Dendritic cell treated with granulocyte-macrophage colony-stimulating factor and Interleukin-4, amounts not matched to agents 40 ng/mL and 50 ng/mL, for 4 days (primary cell): Measurements from ENCODE around the gene LRRC7.

Source experiments
- H3K27ac Mint-ChIP-seq: one replicate; pipeline ENCODE4 v1.8.0; 2022; ENCODE audit warnings: mild to moderate bottlenecking, mixed read lengths
- H3K27me3 Mint-ChIP-seq: one replicate; pipeline ENCODE4 v1.8.0; 2022; ENCODE audit warnings: mild to moderate bottlenecking, mixed read lengths
- H3K36me3 Mint-ChIP-seq: one replicate; pipeline ENCODE4 v1.8.0; 2022; ENCODE audit warnings: low read depth, mixed read lengths
- H3K4me1 Mint-ChIP-seq: one replicate; pipeline ENCODE4 v1.8.0; 2022; ENCODE audit warnings: low read depth, mixed read lengths
- H3K4me3 Mint-ChIP-seq: one replicate; pipeline ENCODE4 v1.8.0; 2022; ENCODE audit warnings: mild to moderate bottlenecking, moderate library complexity, mixed read lengths
- H3K9me3 Mint-ChIP-seq: one replicate; pipeline ENCODE4 v1.8.0; 2022; ENCODE audit warnings: mixed read lengths
- intact Hi-C: fragments of 100-400 bp; cut with micrococcal nuclease; formaldehyde crosslinking; loops from one replicate; pipeline ENCODE4 v1.15.0; 2022

Gene LRRC7

DNA sequence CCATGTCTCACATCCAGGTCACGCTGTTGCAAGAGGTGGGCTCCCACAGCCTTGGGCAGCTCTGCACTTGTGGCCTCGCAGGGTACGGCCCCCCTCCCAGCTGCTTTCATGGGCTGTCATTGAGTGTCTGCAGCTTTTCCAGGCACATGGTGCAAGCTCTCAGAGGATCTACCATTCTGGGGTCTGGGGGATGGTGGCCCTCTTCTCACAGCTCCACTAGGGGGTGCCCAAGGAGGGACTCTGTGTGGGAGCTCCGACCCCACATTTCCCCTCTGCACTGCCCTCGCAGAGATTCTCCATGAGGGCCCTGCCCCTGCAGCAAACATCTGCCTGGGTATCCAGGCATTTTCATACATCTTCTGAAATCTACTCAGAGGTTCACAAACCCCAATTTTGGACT is 219.4 kb downstream of the LRRC7 start:
- intact Hi-C loops, result no loop called here
- no peak overlapping the region for H3K4me3 Mint-ChIP-seq
- no peak overlapping the region for H3K27ac Mint-ChIP-seq
- H3K27me3 Mint-ChIP-seq, result no peaks in the 10 kb centered on the region
- no peaks in the 10 kb centered on the region for H3K4me1 Mint-ChIP-seq
- H3K9me3 Mint-ChIP-seq, result peaks cover 17% of the 10 kb centered on the region
- H3K36me3 Mint-ChIP-seq, result no peaks in the 10 kb centered on the region

DNA sequence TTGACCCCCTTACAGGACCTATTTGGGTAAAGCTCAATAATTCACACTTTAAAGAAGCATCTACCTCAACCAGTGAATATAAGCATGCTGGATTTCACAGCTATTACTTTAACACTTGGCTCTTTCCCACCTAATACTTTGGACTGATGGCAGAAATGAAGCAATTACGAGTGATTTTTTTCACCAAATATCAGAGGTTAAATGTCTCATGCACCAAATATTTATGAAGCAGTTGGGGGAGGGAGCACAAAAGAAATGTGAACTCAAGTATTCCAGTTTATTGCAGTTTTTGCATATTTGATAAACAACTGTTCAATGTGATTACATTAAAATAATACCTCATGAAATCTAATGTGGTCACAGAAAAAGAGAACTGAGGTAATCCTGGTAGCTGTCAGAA is 223.6 kb downstream of the LRRC7 start:
- no peak overlapping the region for H3K4me3 Mint-ChIP-seq
- H3K27me3 Mint-ChIP-seq, result no peaks in the 10 kb centered on the region
- no peak overlapping the region for H3K27ac Mint-ChIP-seq
- no peaks in the 10 kb centered on the region for H3K4me1 Mint-ChIP-seq
- H3K9me3 Mint-ChIP-seq, result peaks cover 13% of the 10 kb centered on the region
- no peaks in the 10 kb centered on the region for H3K36me3 Mint-ChIP-seq
- intact Hi-C loops, result no loop called here

DNA sequence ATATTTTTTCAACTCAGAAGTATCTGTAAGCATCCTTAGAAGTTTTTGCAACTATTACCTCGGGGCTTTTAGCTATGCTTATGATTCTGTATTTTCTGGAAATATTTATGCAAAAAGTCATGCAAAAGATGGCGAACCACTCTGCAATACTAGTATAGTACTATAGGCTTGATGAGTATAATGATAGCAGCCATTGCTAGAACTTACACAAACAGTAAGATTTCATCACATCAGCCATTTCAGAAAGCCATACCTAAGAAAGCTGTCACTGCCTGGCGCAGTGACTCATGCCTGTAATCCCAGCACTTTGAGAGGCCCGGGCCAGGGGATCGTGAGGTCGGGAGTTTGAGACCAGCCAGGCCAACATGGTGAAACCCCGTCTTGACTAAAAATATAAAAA is 227.1 kb downstream of the LRRC7 start:
- Mint-ChIP-seq H3K27ac (no peak overlapping the region), H3K4me3 (no peak overlapping the region), H3K9me3 (peaks cover 10% of the 10 kb centered on the region), H3K27me3 (no peaks in the 10 kb centered on the region), H3K36me3 (no peaks in the 10 kb centered on the region), H3K4me1 (no peaks in the 10 kb centered on the region)
- intact Hi-C loops, result no loop called here

DNA sequence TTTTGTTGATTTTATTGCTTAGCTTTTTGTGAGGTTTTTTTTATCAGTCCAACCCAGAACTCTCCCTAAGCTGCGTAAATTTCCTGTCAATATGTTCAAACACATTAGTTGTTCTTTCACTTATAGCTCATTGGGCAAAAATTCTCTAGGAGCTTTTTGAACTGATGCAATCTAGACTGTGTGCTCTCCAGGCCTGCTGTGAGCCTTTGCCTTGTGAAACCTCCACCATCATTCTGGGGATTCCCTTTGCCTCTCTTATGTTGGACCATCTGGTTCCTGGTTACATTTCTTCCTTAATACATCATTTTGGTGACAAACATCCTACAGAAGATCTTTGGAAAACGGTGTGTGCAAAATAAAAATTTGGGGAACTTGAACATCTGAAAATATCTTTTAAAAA is 247.2 kb downstream of the LRRC7 start:
- Mint-ChIP-seq H3K4me3 (no peak overlapping the region), H3K27me3 (no peaks in the 10 kb centered on the region), H3K36me3 (no peaks in the 10 kb centered on the region), H3K27ac (no peak overlapping the region), H3K4me1 (no peaks in the 10 kb centered on the region), H3K9me3 (no peaks in the 10 kb centered on the region)
- intact Hi-C loops, result no loop called here

DNA sequence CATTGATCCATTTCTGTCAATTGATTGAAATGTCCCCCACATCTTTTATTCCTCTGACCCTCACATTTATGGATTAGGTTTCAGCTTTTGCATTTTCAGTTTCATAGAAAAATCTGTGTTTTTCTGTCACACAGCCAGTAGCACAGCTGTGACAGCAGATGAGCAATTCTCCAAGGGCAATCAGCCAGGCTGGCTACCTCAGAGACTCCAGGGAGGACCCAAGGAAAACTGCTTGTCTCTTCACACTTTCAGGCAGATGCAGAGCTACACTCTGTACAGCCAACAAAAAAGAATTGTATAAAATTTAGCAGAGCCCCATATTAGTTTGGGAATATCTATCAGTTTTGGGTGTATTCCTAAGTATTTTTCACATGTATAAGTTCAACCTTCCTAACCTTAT is 257.2 kb downstream of the LRRC7 start:
- peaks cover 34% of the 10 kb centered on the region for H3K9me3 Mint-ChIP-seq
- intact Hi-C loops, result no loop called here

DNA sequence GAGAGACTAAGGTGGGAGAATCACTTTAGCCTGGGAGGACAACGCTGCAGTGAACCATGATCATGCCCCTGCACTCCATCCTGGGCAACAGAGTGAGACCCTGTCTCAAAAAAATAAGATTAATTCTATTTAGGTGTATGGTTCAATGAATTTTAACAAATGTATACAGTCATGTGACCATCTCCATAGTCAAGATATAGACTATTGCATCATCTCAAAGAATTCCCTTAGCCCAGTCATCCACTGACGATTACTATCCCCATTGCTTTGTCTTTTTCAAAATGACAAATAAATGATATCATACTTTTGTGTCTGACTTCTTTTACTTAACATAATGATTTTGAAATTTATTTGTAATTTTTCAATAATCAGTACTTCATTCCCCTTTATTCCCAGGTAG is 260.0 kb downstream of the LRRC7 start:
- Mint-ChIP-seq H3K4me1 (no peaks in the 10 kb centered on the region), H3K4me3 (no peak overlapping the region), H3K36me3 (no peaks in the 10 kb centered on the region), H3K9me3 (peaks cover 27% of the 10 kb centered on the region), H3K27me3 (no peaks in the 10 kb centered on the region), H3K27ac (no peak overlapping the region)
- intact Hi-C loops, result no loop called here

More for the DNA sequence above, 257.2 kb downstream of the LRRC7 start:
- Mint-ChIP-seq H3K4me3 (no peak overlapping the region), H3K27me3 (no peaks in the 10 kb centered on the region), H3K4me1 (no peaks in the 10 kb centered on the region), H3K36me3 (no peaks in the 10 kb centered on the region), H3K27ac (no peak overlapping the region)

DNA sequence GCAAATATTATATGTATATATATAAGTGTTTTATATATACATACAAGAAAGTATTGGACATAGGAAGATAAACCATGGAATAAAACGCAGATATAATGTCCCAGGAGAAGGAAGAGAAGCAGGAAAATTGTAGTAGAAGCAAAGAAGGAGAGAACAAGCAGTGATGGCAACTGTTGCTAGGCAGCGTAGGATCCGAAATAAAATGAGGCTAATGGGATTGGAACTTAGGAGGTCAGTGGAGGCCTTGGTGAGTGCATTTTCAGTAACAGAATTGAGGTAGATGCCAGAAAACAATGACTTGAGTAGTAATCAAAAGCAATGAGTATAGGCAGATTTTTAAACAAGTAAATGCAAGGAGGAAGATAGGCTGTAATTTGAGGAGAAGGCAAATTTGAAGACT is 265.8 kb downstream of the LRRC7 start:
- H3K9me3 Mint-ChIP-seq, result peaks cover 6% of the 10 kb centered on the region
- no peaks in the 10 kb centered on the region for H3K27me3 Mint-ChIP-seq
- H3K4me3 Mint-ChIP-seq, result no peak overlapping the region
- intact Hi-C loops, result no loop called here
- H3K27ac Mint-ChIP-seq, result no peak overlapping the region
- H3K4me1 Mint-ChIP-seq, result no peaks in the 10 kb centered on the region
- no peaks in the 10 kb centered on the region for H3K36me3 Mint-ChIP-seq

DNA sequence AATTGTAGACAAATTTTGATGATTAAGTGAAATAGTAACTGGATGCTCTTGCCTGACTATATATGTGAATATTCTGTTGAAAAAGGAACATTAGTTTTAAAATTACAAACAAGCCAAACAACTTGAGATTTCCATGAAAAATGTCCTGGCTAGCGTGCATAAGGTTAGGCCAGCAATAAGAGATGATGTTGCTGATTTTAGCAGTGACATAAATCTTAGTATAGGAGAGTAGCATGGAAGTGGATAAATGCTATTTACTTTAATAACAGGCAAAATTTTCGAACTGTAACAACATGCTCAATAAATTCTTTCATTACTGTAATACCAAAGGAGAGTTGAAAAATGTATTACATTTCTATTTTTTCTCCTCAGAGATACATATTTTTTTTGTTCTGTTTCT is 266.6 kb downstream of the LRRC7 start:
- Mint-ChIP-seq H3K27ac (no peak overlapping the region), H3K4me1 (no peaks in the 10 kb centered on the region), H3K36me3 (no peaks in the 10 kb centered on the region), H3K27me3 (no peaks in the 10 kb centered on the region), H3K4me3 (no peak overlapping the region), H3K9me3 (peaks cover 6% of the 10 kb centered on the region)
- intact Hi-C loops, result no loop called here

DNA sequence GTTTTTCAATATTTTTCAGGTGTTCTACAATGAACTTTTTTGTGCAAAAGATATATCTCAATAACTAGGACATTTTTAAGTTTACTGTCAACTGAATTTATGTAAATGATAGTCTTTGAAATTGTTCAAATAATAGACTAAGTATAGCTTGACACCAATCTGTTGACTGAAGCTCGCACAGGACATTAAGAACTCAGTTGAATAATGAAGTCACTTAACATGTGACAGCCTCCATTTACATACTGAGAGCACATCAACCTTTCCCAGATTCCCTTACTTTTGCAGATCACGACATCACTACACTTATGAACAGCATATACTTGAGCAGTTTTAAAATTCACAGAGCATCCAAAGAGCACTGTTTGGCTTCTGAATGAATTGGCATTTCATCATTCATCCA is 268.2 kb downstream of the LRRC7 start:
- H3K9me3 Mint-ChIP-seq, result peaks cover 6% of the 10 kb centered on the region
- intact Hi-C loops, result no loop called here
- H3K36me3 Mint-ChIP-seq, result no peaks in the 10 kb centered on the region
- H3K4me3 Mint-ChIP-seq, result no peak overlapping the region
- H3K4me1 Mint-ChIP-seq, result no peaks in the 10 kb centered on the region
- H3K27me3 Mint-ChIP-seq, result no peaks in the 10 kb centered on the region
- no peak overlapping the region for H3K27ac Mint-ChIP-seq

DNA sequence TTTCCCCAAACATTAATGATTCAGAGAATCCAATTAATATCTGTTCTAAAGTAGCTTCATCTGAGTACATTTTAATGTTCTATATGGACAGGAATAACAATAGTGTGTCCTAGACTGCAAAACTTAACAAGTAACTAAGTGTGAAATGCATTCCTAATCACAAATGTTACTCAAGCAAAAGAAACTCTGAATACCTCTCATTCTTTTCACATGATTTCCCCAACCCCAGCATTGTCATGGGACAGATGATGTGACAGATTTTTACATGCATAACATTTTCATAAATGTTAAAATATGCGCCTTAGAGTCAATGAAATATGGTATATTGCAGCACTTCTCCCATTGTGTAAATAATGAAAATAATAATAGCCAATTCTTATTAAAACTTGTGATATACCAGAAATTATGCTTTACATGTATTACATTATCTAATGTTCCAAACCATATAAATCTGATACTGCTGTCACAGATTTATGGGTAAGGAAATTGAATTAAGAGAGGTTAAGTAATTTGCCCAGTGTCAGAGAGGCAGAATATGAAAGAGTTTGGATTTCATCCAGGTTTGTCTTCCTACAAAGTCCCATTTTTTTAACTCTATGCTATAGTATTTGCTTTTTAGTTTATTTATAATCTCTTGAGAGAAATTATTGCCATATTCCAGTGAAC is 269.4 kb downstream of the LRRC7 start:
- H3K36me3 Mint-ChIP-seq, result no peaks in the 10 kb centered on the region
- H3K27me3 Mint-ChIP-seq, result no peaks in the 10 kb centered on the region
- H3K4me1 Mint-ChIP-seq, result no peaks in the 10 kb centered on the region
- no peak overlapping the region for H3K27ac Mint-ChIP-seq
- intact Hi-C loops, result no loop called here
- H3K9me3 Mint-ChIP-seq, result no peaks in the 10 kb centered on the region
- no peak overlapping the region for H3K4me3 Mint-ChIP-seq

DNA sequence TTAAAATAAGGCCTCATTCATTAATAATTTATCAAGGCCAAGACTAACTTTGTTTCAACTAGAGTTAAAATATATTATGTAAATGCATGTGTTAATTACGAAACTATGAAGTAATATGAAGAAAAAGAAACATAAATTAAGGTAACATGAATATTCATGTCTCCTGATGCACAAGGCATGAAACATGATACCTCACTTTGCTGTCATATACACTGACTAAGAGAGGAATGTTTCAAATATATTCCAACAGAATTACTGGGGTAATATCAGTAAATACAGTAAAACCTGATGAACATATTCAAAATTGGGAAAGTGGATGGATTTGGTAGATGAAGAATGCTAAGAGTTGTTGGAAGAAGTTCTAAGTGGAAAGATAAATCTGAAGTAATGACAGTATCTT is 274.6 kb downstream of the LRRC7 start:
- Mint-ChIP-seq H3K36me3 (no peaks in the 10 kb centered on the region), H3K4me3 (no peak overlapping the region), H3K4me1 (no peaks in the 10 kb centered on the region), H3K27me3 (no peaks in the 10 kb centered on the region), H3K9me3 (peaks cover 1% of the 10 kb centered on the region), H3K27ac (no peak overlapping the region)
- intact Hi-C loops, result no loop called here

DNA sequence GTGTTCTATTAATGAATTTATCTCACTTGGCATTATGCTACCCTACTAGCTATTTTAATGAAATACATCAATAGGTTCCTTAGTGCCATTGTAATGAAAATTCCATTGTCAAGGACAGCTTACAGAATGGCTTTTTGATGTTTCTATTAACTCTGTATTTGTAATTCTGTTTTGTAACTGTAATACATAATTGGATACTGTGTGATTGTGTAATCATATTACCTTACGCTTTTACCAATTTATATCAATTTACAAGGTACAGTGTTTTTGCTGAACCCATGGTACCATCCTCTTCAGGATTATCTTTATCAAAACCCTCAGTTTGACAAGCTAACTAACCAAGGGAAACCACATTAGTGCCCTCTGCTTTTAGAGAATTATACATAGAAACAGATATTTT is 277.9 kb downstream of the LRRC7 start:
- intact Hi-C loops, result no loop called here
- no peaks in the 10 kb centered on the region for H3K4me1 Mint-ChIP-seq
- no peaks in the 10 kb centered on the region for H3K27me3 Mint-ChIP-seq
- no peaks in the 10 kb centered on the region for H3K36me3 Mint-ChIP-seq
- H3K9me3 Mint-ChIP-seq, result peaks cover 8% of the 10 kb centered on the region
- H3K27ac Mint-ChIP-seq, result no peak overlapping the region
- no peak overlapping the region for H3K4me3 Mint-ChIP-seq

DNA sequence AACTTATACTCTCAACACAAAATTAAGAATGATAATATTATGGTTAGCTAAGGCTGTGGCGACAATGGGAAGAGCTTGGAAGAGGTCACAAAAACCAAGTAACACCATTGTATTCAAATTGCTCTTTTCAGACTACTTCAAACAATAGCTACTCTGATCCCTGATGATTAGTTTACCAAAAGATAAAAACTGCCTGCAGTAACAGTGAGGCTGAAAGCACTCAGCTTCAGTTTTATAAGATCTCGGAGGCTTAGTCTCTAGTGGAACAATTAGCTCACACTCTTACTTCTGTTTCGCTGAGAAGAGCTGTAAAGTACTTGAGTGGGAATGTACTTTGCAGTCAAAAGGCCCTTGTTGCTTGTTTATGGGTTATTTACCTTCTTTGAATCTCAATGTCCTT is 278.5 kb downstream of the LRRC7 start:
- H3K9me3 Mint-ChIP-seq, result peaks cover 8% of the 10 kb centered on the region
- H3K4me1 Mint-ChIP-seq, result no peaks in the 10 kb centered on the region
- no peak overlapping the region for H3K27ac Mint-ChIP-seq
- intact Hi-C loops, result no loop called here
- H3K27me3 Mint-ChIP-seq, result no peaks in the 10 kb centered on the region
- H3K36me3 Mint-ChIP-seq, result no peaks in the 10 kb centered on the region
- no peak overlapping the region for H3K4me3 Mint-ChIP-seq

DNA sequence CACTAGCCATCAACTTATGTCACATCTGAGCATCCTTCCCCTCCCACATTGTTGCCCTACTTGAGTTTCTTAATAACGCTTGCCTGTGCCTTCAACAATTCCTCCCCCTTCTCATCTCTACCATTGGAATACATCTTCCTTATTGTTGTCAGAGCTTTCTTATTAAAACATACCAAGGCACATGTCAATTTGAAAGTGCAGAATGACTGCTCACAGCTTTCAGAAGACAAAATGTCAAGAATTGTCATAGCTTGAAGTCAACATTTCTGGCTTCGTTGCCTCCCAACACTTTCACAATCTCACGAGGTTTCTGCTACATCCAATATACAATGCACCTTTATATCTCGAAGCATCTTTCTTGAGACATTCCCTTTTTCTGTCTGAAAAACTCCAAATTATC is 279.9 kb downstream of the LRRC7 start:
- no peaks in the 10 kb centered on the region for H3K27me3 Mint-ChIP-seq
- no peak overlapping the region for H3K27ac Mint-ChIP-seq
- intact Hi-C loops, result no loop called here
- no peak overlapping the region for H3K4me3 Mint-ChIP-seq
- H3K9me3 Mint-ChIP-seq, result peaks cover 8% of the 10 kb centered on the region
- no peaks in the 10 kb centered on the region for H3K36me3 Mint-ChIP-seq
- no peaks in the 10 kb centered on the region for H3K4me1 Mint-ChIP-seq

DNA sequence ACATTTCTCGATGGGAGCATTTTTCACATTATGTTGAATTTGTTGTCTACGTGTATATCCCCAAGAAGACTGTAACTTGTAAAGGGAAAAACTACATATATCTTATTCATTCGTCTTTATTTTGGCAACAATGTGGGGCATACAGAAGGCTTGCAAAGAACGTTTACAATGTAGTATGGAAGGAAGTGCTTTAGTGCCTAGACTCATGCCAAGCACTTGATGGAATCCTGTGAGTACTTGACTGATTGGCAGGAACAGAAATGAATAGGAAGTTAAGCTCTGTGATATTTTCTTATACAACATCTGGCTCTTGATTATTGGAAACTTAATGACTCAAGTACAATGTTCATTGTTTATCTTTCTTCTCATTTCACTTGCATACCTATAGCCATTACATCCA is 284.4 kb downstream of the LRRC7 start:
- no peaks in the 10 kb centered on the region for H3K27me3 Mint-ChIP-seq
- no peaks in the 10 kb centered on the region for H3K36me3 Mint-ChIP-seq
- no peak overlapping the region for H3K27ac Mint-ChIP-seq
- peaks cover 8% of the 10 kb centered on the region for H3K9me3 Mint-ChIP-seq
- H3K4me1 Mint-ChIP-seq, result no peaks in the 10 kb centered on the region
- H3K4me3 Mint-ChIP-seq, result no peak overlapping the region
- intact Hi-C loops, result no loop called here
